GM19035 (cell line): Measurements from ENCODE around the gene ZCCHC2.

Experiments used
- ATAC-seq: cut with Tn5 transposase; IDR thresholded peaks from one replicate; pipeline ENCODE4 v1.9.1; 2021; ENCODE audit not compliant: unreplicated experiment

Gene ZCCHC2

DNA sequence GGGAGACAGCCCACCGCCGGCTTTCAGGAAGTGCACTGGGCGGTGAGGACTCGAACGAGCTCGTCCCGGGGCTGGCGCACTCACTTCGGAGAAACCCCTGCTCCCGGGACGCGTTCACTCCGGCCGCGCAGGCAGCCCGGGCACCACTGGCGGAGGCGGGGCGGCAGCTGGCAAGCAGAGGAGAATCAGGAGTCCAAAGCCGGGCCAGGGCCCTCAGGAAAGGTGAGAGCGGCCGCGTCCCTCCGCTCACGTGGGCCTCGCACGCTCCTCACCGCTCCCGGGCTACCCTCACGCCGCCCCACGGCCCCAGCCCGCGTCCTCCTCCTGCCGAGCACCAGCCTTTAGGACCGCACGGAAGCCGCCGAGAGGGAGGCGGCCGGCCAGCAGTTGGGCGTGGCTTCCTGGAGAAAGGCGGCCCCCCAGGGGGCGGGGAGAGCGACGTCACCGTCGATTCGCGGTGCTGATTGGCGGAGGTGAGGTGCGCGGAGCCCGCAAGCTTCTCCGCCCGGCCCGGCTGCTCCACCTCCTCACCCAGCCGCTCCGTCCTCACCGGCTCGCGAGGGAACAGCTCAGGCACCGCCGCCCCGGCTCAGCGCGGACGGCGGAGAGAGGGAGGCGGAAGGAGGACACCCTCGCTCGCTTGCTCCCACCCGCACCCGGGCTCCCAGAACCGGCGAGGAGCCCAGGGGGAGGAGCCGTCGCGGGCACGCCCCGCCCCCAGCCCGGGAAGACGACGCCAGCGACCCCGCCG is at the start of gene ZCCHC2:
ZCCHC2 (plus strand) TSS at position 522 of the 751 bp plus-strand sequence. CDS start 400 bp downstream, outside the sequence.
- ATAC-seq: peak; percentile 62

DNA sequence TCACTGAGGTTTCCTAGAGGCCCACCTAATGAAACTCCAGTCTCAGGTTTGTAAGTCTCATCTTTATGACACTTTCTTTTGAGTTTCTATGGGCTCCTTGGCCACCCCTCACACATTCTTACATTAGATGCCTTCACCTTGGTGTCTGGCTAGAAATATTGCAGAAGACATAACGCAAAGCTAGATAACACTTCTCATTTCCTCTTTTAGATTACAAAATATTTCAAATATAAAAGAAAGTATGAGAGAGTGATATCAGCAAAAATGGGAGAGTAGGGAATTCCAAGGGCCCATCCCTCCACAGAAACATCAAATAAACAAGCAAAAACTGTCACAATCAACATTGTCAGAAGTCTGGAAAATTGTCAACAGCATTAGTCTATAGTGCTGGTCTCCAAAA is 43.3 kb upstream of the ZCCHC2 start:
- no peak for ATAC-seq

DNA sequence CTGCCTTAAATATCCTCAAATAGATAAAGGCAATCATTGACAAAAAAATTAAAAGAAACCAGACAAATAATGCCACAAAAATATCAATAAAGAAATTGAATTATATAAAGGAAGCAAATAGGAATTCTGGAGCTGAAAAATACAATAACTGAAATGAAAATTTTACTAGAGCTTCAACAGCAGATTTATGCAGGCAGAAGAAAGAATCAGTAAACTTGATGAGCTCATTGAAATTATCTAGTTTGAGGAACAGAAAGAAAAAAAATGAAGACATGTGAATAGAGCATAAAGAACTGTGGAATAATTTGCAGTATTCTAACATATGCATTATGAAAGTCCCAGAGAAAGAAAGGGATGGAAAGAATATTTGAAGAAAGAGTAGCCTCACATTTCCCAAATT is 41.9 kb upstream of the ZCCHC2 start:
- ATAC-seq: no peak

DNA sequence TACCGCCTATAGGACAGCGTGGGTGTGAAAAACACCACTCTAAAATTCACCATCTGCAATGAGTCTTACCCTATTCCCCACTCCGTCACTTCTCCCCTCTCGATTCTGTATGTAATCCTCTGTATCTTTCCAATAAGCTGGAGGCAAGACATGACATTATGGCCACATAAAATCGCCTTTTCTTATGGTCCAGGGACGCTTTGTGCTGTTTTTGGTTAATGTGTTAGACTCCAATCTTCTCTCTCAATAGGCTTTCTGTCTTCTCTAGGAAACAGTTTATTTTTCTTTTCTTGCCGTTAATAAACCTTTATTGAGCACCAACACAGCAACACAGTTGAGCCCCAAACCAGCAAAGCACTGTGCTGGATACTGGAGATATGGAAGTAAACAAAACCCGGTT is 37.9 kb upstream of the ZCCHC2 start:
- ATAC-seq: no peak

DNA sequence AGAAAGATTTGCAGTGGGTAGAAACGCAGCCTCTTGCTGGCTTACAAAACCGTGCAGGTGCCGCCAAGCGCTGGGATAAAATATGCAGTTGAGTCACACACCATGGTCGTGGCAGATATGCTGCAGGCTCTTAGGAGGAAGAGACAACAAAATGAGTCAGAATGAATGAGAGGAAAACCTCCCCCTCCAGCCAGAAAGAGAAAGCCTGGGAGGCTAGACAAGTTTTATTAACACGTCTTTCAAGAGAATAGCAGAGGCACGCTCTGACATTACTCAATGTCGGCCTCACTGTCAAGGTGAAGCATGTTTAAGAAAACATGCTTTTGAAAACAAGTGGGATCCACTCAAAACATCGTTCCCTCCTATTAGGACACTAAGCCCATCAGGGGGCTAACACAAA is 37.1 kb upstream of the ZCCHC2 start:
- no peak for ATAC-seq

DNA sequence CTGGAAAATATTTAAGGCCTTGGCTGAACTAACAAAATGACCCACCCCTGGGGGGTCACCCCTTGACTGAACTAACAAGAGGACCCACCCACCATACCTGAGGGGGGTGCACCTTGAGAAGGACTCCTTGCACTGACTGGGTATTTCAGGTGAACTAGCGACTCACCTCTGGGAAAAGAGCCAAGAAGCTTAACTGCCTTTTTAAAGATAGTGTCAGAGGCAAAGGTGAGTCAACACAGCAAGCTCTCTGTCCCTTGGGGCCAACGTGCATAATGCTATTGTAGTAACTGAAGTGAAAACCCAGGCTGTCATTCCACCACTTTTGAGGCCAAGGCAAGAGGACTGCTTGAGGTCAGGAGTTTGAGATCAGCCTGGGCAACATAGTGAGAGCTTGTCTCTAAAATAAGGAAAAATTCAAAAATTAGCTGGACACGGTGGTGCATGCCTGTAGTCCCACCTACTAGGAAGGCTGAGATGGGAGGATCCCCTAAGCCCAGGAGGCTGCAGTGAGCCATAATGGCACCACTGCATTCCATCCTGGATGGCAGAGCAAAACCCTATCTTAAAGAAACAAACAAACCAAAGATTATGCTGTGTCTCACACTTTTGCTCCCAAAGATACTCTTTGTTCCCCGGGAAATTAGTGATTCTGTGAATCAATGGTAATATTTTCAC is 36.4 kb upstream of the ZCCHC2 start:
- no peak for ATAC-seq

DNA sequence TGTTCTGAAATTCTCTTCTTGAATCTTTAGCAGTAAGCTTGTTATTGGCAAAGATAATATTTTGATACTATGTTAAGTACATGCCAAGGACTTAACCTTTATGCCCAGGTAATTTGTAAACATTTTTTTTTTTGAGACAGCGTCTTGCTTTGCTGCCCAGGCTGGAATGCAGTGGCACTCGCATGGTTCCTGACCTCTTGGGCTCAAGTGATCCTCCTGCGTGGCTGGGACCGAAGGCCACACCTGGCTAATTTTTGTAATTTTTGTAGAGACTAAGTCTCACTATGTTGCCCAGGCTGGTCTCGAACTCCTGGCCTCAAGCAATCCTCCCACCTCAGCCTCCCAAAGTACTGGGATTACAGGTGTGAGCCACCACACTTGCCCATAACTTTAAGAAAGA is 35.7 kb upstream of the ZCCHC2 start:
- no peak for ATAC-seq

DNA sequence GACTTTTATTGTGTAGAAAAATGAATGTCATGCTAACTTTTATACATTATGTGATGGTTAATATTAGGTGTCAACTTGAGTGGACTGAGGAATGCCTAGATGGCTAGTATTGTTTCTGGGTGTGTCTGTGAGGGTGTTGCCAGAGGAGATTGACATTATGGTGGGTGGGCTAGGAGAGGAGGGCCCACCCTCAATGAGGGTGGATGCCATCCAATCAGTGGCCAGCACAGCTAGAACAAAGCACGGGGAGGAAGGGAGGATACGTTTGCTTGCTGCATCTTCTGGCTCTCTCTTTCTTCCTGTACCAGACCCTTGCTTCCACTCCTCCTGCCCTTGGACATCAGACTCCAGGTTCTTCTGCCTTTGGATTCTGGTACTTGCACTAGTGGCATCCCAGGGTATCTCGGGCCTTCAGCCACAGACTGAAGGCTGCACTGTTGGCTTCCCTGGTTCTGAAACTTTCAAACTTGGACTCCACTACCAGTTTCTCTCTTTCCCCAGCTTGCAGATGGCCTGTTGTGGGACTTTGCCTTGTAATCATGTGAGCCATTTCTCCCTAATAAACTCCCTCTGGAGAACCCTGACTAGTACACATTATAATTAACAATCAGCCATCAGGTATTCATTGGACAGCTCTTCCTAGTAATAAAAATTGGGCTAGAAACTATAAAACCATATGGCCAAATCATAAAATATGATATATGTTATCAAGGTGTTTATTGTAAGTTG is 31.7 kb upstream of the ZCCHC2 start:
- no peak for ATAC-seq

DNA sequence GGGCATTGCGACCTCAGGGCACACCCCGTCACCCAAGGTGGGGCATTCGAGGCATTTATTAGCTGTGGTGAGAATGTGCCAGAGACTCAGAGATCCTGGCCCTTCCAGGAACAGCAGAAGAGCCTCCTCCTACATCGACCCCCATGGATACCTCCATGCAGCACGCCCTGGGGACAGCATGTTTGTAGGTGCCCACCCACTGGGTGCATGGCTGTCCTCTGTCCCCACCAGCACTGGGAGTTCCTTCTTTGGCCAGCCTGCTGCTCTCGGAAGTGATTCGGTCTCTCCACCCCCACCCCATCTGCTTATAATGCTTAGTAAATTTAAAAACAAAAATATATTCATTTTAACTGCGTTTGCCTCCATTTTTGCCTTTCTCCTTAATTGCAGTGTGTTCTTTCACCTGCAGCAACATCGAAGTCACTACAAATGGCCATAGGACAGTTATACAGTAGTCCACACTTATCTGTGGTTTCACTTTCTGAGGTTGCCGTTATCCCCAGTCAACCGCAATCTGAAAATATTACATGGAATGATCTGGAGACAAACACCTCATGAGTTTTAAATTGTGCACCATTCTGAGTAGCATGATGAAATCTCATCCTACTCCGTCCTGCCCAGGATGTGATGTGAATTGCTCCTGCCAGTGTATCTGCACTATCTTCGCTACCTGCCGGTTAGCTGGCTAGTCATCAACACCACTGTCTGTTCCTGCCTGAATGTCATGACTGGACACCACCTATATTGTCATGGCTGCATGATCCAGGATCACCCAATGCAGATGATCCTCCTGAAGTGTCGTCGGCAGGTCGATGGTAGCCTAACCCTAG is 29.6 kb upstream of the ZCCHC2 start:
- no peak for ATAC-seq

DNA sequence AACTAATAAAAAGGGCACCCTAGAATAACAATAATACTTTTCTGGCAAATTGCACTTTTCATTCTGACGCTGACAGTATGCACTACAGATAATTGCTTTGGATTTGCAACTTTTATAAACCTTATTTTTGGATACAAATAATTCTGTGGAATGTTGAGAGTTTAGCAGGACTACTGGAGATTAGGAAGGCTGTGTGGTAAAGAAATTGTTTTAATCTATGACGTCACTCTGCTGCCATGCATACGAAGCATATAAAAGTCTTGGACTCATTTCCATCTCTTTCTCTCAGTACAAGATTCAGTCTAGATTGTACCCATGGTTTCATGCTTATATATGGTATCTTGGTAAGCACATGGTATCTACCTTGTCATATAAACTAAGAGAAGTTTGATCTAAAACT is 28.1 kb upstream of the ZCCHC2 start:
- ATAC-seq: no peak

DNA sequence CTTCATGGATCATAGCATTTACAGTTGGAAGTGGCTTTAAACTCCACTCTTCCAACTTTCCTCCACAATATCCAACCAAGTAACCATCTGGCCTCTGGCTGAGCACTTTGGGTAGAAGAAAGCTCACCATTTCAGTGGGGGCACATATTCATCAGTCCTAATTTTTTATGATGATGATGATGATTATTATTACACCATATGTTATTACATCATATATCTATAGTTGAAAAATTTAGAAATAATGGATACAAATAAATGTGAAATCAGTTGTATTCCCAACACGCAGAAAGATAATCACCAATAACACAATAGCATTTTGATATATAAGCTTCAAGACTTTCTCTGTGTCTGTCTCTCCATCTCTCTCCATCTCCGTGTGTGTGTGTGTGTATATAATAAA is 26.6 kb upstream of the ZCCHC2 start:
- no peak for ATAC-seq

DNA sequence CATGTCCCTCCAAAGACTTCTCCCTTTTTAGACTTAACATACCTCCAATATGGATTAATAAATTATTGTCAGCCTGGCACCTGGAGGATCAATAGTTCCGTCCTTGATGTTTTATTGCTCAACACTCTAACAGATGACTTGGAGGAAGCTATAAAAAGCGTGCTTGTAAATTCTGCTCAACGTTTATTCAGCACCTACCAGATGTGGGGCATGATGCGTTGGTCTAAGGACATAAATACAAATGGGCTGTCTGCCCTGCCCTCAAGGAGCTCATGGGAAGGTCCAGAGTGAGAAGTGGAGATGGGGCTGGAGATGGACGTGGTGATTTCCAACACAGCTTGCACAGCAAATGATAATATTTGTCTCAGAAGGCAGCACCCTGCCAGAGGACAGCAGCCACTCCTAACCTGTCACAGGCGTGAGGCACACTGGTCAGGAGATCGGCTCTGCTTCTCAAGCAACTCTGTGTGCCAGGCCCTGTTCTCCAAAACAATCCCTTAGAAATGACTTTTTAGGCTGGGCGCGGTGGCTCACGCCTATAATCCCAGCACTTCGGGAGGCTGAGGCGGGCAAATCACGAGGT is 25.5 kb upstream of the ZCCHC2 start:
- ATAC-seq: no peak

DNA sequence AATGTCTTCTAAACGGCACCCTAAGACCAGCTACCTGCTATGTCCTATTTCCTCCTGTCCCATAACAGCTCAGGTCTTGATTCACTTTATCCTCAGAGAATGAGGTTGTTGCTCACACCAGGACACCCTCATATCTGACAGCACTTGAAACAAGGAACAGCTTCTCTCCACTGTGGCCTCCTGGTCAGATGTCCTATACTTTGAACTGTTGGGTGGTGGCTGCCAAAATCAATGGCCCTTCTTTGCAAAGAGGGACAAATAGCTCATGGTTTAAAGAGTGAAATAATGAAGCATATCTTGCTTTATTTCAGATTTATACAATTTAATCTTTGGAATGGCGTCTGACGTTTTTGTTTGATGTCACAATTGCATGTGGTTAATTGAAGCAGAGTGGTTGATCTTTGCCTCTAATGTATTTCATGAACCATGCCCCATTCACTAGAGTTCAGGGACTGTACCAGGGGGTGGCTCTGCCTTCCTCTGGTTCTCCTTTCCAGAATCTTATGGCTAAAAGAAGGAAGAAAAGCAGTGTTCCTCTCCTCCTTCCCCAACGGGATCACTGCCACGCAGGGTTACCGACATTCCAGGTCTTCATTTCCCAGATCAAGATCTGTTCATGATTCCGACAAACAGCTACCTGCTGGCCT is 24.1 kb upstream of the ZCCHC2 start:
- ATAC-seq: no peak

DNA sequence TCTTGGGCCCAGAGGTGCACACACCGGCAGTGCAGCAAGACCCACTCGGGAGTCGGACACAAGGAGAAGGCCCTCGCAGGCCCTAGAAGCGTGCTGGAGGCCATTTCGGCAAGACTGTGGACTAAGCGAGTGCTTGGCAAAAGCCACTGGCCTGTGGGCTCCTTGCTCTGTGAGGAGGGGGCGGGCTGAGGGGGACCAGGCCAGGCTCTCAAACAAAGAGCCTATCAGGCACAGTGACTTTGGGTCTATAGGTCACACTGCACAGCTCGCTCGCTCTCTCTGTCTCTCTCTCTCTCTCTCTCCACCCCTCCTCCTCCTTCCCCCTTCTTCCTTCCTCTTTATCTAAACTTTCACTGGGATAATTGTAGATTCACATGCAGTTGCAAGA is 23.6 kb upstream of the ZCCHC2 start:
- ATAC-seq: no peak

DNA sequence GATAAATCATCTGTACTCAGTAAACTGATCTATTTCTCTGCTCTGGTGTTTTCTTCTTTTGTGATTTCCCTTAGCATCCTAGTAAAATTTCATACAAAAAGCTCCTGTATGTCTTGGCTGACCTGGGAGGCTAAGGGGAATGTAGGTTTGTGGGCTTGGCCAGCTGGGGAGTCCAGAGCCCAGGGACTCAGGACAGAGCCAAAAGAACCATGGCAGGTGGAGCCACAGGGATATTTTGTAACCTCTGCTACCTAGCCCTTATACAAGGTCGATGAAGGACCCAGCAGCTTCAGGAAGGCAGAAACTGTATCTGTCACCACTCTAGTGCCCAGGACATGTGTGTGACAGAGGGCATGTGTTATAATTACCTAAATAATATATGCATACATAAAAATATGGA is 22.7 kb upstream of the ZCCHC2 start:
- no peak for ATAC-seq

DNA sequence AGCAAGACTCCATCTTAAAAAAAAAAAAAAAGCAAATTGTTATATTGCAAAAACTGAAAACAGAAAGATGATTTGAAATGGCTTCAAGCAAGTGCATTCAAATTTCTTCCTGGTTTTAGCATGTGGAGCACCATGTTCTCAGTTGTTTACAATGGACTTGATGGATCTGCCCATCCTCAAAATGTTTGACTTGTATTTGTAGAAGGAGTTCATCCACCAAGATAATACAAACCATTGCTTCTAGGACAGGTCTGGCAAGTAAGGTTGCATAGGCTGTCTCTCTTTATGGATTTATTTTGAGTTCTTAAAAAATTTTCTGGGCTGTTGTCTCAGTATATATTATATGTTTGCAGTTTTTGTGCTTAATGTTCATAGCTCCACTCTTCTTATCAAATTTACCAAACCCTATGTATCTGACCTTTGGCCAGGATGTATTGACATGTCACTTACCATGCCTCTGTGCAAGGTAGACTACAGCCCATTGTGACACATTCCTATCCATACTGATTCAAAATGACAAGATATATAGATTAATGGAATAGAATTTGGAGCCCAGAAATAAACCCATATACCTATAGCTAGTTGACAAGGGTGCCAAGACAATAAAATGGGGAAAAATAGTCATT is 21.7 kb upstream of the ZCCHC2 start:
- no peak for ATAC-seq

DNA sequence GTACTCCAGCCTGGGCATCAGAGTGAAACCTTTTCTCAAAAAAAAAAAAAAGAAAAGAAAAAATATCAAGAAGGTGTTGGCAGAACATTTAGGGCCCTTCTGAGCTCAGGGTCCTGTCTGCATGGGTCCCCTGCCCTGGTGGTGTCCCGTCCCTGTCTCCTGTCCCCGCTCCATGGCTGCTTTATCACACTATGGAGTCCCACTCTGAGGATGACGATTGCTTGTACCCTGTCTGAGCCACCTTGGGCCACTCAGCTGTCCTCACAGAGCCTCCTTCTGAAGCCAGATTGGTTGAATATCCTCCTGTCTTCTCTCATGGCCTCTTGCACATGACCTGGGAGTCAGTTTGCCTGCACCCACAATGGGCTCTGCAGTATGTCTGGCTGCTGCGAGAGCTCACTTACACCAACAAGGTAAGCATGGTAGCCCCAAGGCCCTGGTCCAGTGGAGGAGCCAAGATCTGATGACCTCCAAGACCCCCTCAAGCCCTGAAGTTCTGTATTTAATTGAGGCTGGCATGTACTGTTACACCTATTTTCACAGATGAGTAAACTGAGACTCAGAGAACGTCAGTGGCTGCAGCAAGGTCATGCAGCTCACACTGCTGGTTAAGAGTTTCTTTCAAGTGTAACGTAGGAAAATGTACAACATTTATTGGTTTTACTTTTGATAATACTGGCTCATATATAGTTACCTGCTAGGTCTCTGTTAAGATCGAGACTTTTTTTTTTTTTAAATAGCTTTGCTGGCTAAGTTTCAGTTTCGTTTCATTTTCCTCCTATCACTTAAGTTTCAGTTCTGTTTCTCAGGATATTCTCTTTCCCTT is 16.9 kb upstream of the ZCCHC2 start:
- peak; percentile 92 for ATAC-seq

DNA sequence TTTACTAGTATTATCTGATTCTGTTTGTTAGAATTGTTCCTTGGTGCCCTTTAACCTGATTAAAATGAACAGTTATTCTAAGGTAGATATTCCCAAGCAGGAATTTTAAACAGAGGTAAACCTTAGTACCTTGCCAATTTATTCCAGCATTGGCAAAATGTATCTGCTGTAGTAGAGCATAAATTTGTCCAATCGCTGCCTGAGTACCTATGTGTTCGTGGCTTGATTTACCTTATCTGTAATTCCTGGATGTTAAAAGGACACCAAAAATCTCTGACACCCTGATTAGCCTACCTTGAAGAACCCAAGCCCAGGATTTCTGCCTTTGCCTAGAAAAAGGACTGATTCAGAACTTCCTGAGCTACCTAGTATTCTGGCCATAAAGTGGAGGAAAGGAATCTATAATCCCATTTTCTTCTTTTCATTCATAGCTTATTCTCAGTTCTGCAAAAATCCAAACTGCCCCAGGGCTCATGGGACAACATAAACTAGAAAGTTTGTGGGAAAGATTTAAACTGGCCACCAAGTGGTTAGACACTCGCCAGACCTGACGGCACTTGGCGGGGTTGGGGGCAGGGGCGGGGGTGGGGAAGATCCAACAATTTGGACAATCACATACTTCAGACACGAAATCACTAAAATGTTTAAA is 16.2 kb upstream of the ZCCHC2 start:
- ATAC-seq: peak; percentile 21

DNA sequence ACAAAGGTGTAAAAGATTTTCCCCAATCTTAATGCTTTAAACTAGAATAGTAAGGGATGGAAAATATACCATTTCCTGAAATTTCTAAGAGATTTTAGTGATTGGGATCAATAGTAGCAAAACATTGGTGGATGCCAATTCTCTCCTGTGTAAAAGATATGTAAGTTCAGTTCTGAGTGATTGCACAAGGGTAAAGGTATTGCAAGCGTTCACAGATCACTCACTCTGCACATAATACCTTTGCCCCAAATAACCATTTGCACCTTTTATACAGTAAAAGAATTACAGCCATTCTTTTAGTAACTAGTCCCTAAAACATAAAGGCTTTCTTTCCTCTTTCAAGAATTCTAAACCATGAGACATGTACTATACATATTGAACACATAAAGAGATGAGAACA is 13.0 kb upstream of the ZCCHC2 start:
- ATAC-seq: no peak
